GM23338 (cell line): ENCODE measurements around the gene TPP1.

Experiments
- EZH2 ChIP-seq: fragments of 200-600 bp; sonication (generic); IDR thresholded peaks from one replicate; pipeline ENCODE4 v1.8.0; 2017; ENCODE audit warnings: antibody characterized with exemption, mild to moderate bottlenecking, low read depth; ENCODE audit not compliant: unreplicated experiment
- EZH2phosphoT487 ChIP-seq: fragments of 200-600 bp; sonication (generic); IDR thresholded peaks from one replicate; pipeline ENCODE4 v1.8.1; 2018; ENCODE audit warnings: antibody characterized with exemption; ENCODE audit not compliant: unreplicated experiment
- ZNF114 ChIP-seq: fragments of 250-450 bp; sonication (Bioruptor Pico); IDR thresholded peaks from 2 replicates; pipeline ENCODE4 v1.5.0; 2020; ENCODE audit warnings: mild to moderate bottlenecking, moderate library complexity
- TF ChIP-seq, protein P1 (sequence below), 2 experiments: fragments of 200-600 bp in 1 of 2; sonication (generic) in 1 of 2; conservative IDR thresholded peaks; 2 replicates each; pipeline versions ENCODE4 v1.5.1 to v1.6.1; 2016 to 2017; ENCODE audit warnings: antibody characterized with exemption in 2 of 2, low read depth in 2 of 2, mild to moderate bottlenecking in 2 of 2, moderate library complexity in 1 of 2

GRCh38 chr11:6571434-6572008 is 47.7 kb downstream of the TPP1 start:
- TF ChIP-seq, protein P1, sequence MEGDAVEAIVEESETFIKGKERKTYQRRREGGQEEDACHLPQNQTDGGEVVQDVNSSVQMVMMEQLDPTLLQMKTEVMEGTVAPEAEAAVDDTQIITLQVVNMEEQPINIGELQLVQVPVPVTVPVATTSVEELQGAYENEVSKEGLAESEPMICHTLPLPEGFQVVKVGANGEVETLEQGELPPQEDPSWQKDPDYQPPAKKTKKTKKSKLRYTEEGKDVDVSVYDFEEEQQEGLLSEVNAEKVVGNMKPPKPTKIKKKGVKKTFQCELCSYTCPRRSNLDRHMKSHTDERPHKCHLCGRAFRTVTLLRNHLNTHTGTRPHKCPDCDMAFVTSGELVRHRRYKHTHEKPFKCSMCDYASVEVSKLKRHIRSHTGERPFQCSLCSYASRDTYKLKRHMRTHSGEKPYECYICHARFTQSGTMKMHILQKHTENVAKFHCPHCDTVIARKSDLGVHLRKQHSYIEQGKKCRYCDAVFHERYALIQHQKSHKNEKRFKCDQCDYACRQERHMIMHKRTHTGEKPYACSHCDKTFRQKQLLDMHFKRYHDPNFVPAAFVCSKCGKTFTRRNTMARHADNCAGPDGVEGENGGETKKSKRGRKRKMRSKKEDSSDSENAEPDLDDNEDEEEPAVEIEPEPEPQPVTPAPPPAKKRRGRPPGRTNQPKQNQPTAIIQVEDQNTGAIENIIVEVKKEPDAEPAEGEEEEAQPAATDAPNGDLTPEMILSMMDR (conservative IDR thresholded peaks at IDR 0.05; ENCODE audit: low read depth in 2 of 2), result peak; percentile 35 to 70
- TF ChIP-seq ZNF114 (CRISPR knock-in tag) (no peak), EZH2phosphoT487 (no peak), EZH2 (no peak)
